CD4-positive, alpha-beta memory T cell (primary cell): ENCODE results near the gene LRRC1. TPM values are rescaled to one million over a fixed set of nuclear protein-coding genes. Genes with fewer than 3 reads are reported as not detected.

Source experiments
- CTCF ChIA-PET: fragments of 350-600 bp; sonication (Branson Sonifier 250); formaldehyde crosslinking; loops from one replicate; lab custom pipeline; 2021; ENCODE audit warnings: inconsistent platforms; ENCODE audit not compliant: partially characterized antibody; lab: Charles Lee
- POLR2A ChIA-PET: fragments of 350-600 bp; sonication (Branson Sonifier 250); formaldehyde crosslinking; loops from one replicate; lab custom pipeline; 2021; ENCODE audit not compliant: partially characterized antibody; lab: Charles Lee
- DNase-seq, 5 donors: peaks; one replicate each; pipeline versions ENCODE4 v3.0.0 to v3.0.0-alpha.2; 2020 to 2022; ENCODE audit warnings: mixed read lengths in 1 of 5
- H3K27ac ChIP-seq: one replicate; pipeline ENCODE4 v1.7.0; 2013; ENCODE audit warnings: low read depth, low read length
- H3K27me3 ChIP-seq: 2 replicates; pipeline ENCODE4 v1.7.0; 2013; ENCODE audit warnings: mild to moderate bottlenecking, low read length, moderate library complexity; ENCODE audit not compliant: insufficient read depth
- H3K36me3 ChIP-seq: 2 replicates; pipeline ENCODE4 v1.7.0; 2013; ENCODE audit warnings: mild to moderate bottlenecking, low read length, moderate library complexity; ENCODE audit not compliant: insufficient read depth
- H3K4me1 ChIP-seq: 2 replicates; pipeline ENCODE4 v1.7.0; 2013; ENCODE audit warnings: mild to moderate bottlenecking, low read length, moderate library complexity; ENCODE audit not compliant: insufficient read depth
- H3K4me3 ChIP-seq, 2 donors: one replicate each; pipeline ENCODE4 v1.7.0; 2013; ENCODE audit warnings: low read length in 2 of 2, mild to moderate bottlenecking in 1 of 2
- H3K9me3 ChIP-seq, 2 donors: one replicate each; pipeline ENCODE4 v1.7.0; 2013; ENCODE audit warnings: low read length in 2 of 2, control low read depth in 1 of 2; ENCODE audit not compliant: control insufficient read depth in 1 of 2
- H3K27ac Mint-ChIP-seq, 7 donors: one replicate each; pipeline ENCODE4 v1.8.0; 2020 to 2021; ENCODE audit warnings: mixed read lengths in 7 of 7, mild to moderate bottlenecking in 6 of 7, inconsistent platforms in 3 of 7, moderate library complexity in 3 of 7
- H3K27me3 Mint-ChIP-seq, 2 donors: one replicate each; pipeline ENCODE4 v1.8.0; 2020 to 2021; ENCODE audit warnings: mixed read lengths in 2 of 2
- H3K36me3 Mint-ChIP-seq, 2 donors: one replicate each; pipeline ENCODE4 v1.8.0; 2020 to 2021; ENCODE audit warnings: mixed read lengths in 2 of 2, inconsistent platforms in 1 of 2, mild to moderate bottlenecking in 1 of 2
- H3K4me1 Mint-ChIP-seq, 4 donors: one replicate each; pipeline ENCODE4 v1.8.0; 2020 to 2021; ENCODE audit warnings: mixed read lengths in 4 of 4, mild to moderate bottlenecking in 1 of 4
- H3K4me3 Mint-ChIP-seq, 8 donors: one replicate each; pipeline ENCODE4 v1.8.0; 2020 to 2021; ENCODE audit warnings: mixed read lengths in 8 of 8, mild to moderate bottlenecking in 7 of 8, moderate library complexity in 6 of 8, inconsistent platforms in 3 of 8
- H3K9me3 Mint-ChIP-seq, 8 donors: one replicate each; pipeline ENCODE4 v1.8.0; 2020 to 2021; ENCODE audit warnings: mixed read lengths in 8 of 8, mild to moderate bottlenecking in 5 of 8, inconsistent platforms in 3 of 8, moderate library complexity in 1 of 8
- intact Hi-C: fragments of 100-400 bp; cut with micrococcal nuclease; formaldehyde crosslinking; loops from one replicate; pipeline ENCODE4 v1.15.1; 2023
- polyA plus RNA-seq, 2 donors: library from polyadenylated mRNA; unstranded; fragments of 300-500 nt; fragmentation: Illumina TruSeq; gene quantifications; one replicate each; pipeline ENCODE4 v1.2.3, GENCODE V29; 2021
- total RNA-seq, 2 experiments: library from RNA; stranded (reverse); gene quantifications; one replicate each; pipeline ENCODE4 v1.2.3, GENCODE V29; 2021

LRRC1 gene
- total and polyA plus RNA-seq, 4 experiments from 2014 or later, result 2.2 to 5.2 (median 3.7) TPM

GRCh38 chr6:53792016-53792415 is 2.8 kb upstream of the LRRC1 start:
- peaks cover 0 to 12% of the 10 kb centered on the region in 2 donors for H3K36me3 Mint-ChIP-seq
- Histone ChIP-seq H3K4me3 (no peak overlapping the region), H3K9me3 (no peaks in the 10 kb centered on the region), H3K36me3 (no peaks in the 10 kb centered on the region), H3K4me1 (peaks cover 21% of the 10 kb centered on the region), H3K27me3 (no peaks in the 10 kb centered on the region), H3K27ac (no peak overlapping the region)
- ChIA-PET CTCF (interaction anchor here (1.4 kb wide), 1 partner anchor 9 kb away, joined by 3 read pairs; no protein-coding TSS in a partner anchor), POLR2A (no interaction called here)
- peaks cover 6 to 10% of the 10 kb centered on the region in 2 donors for H3K27me3 Mint-ChIP-seq
- H3K9me3 Mint-ChIP-seq, result peaks cover 2 to 20% (median 13%) of the 10 kb centered on the region in 8 donors
- no peak for DNase-seq
- H3K4me1 Mint-ChIP-seq, result peaks cover 12 to 31% (median 23%) of the 10 kb centered on the region in 4 donors
- intact Hi-C loops, result loop anchor here (5.0 to 10.0 kb wide), 3 partner anchors 140 to 795 kb away; partner anchors contain the start of gene GSTA4
- no peak overlapping the region for H3K27ac Mint-ChIP-seq
- no peak overlapping the region for H3K4me3 Mint-ChIP-seq

- DNase-seq, result no peak
- peaks cover 0 to 12% of the 10 kb centered on the region in 2 donors for H3K36me3 Mint-ChIP-seq
- H3K27me3 Mint-ChIP-seq, result peaks cover 6 to 10% of the 10 kb centered on the region in 2 donors
- Histone ChIP-seq H3K27ac (no peak overlapping the region), H3K27me3 (no peaks in the 10 kb centered on the region), H3K4me1 (peaks cover 21% of the 10 kb centered on the region), H3K4me3 (no peak overlapping the region), H3K36me3 (no peaks in the 10 kb centered on the region), H3K9me3 (no peaks in the 10 kb centered on the region)
- H3K9me3 Mint-ChIP-seq, result peaks cover 2 to 16% (median 11%) of the 10 kb centered on the region in 8 donors
- H3K27ac Mint-ChIP-seq, result peak overlapping the region in 1 of 7 donors; percentile 75
- H3K4me3 Mint-ChIP-seq, result peak overlapping the region; percentile 94 to 98 (median 97)
- peaks cover 14 to 36% (median 27%) of the 10 kb centered on the region in 4 donors for H3K4me1 Mint-ChIP-seq
- ChIA-PET POLR2A (interaction anchor here (0.9 to 2.7 kb wide), 2 partner anchors 9 to 248 kb away, joined by 3 to 12 read pairs; partner anchors contain the start of gene GCLC), CTCF (interaction anchor here (3.0 kb wide), 1 partner anchor 64 kb away, joined by 14 read pairs; no protein-coding TSS in a partner anchor)
- intact Hi-C loops, result loop anchor here (5.0 to 10.0 kb wide), 3 partner anchors 141 to 796 kb away; partner anchors contain the start of gene GSTA4
Measured at GRCh38 chr6:53792973-53793317, 1.9 kb upstream of the LRRC1 start.

GRCh38 chr6:53793318-53794136 is 1.3 kb upstream of the LRRC1 start:
- intact Hi-C loops, result loop anchor here (1.0 to 10.0 kb wide), 4 partner anchors 141 to 796 kb away; partner anchors contain the start of gene GSTA4
- H3K27me3 Mint-ChIP-seq, result peaks cover 6% of the 10 kb centered on the region in 2 donors
- Histone ChIP-seq H3K9me3 (no peaks in the 10 kb centered on the region), H3K27ac (peak overlapping the region; percentile 41), H3K4me3 (peak overlapping the region; percentile 74 to 77), H3K36me3 (no peaks in the 10 kb centered on the region), H3K27me3 (no peaks in the 10 kb centered on the region), H3K4me1 (peaks cover 21% of the 10 kb centered on the region)
- H3K9me3 Mint-ChIP-seq, result peaks cover 2 to 10% (median 6%) of the 10 kb centered on the region in 8 donors
- peaks cover 0 to 12% of the 10 kb centered on the region in 2 donors for H3K36me3 Mint-ChIP-seq
- peak overlapping the region; percentile 94 to 98 (median 97) for H3K4me3 Mint-ChIP-seq
- ChIA-PET POLR2A (interaction anchor here (0.9 to 2.7 kb wide), 7 partner anchors 10 to 798 kb away, joined by 3 to 15 read pairs (median 6); partner anchors contain the start of genes GCLC and GSTA4), CTCF (interaction anchor here (0.6 to 3.0 kb wide), 3 partner anchors 20 to 71 kb away, joined by 3 to 14 read pairs (median 4); no protein-coding TSS in a partner anchor)
- H3K27ac Mint-ChIP-seq, result peak overlapping the region; percentile 53 to 97 (median 88)
- DNase-seq, result peak in 3 of 5 donors; percentile 4 to 28 (median 26)
- H3K4me1 Mint-ChIP-seq, result peaks cover 14 to 36% (median 27%) of the 10 kb centered on the region in 4 donors

- H3K4me3 Mint-ChIP-seq, result peak overlapping the region; percentile 94 to 98 (median 97)
- Histone ChIP-seq H3K4me3 (peak overlapping the region; percentile 74 to 77), H3K9me3 (no peaks in the 10 kb centered on the region), H3K36me3 (no peaks in the 10 kb centered on the region), H3K27me3 (no peaks in the 10 kb centered on the region), H3K27ac (peak overlapping the region; percentile 41), H3K4me1 (peaks cover 21% of the 10 kb centered on the region)
- H3K9me3 Mint-ChIP-seq, result peaks cover 0 to 5% (median under 1%) of the 10 kb centered on the region in 8 donors
- peaks cover 2 to 6% of the 10 kb centered on the region in 2 donors for H3K27me3 Mint-ChIP-seq
- H3K4me1 Mint-ChIP-seq, result peaks cover 14 to 36% (median 27%) of the 10 kb centered on the region in 4 donors
- peak; percentile 63 to 79 (median 69) for DNase-seq
- POLR2A ChIA-PET, result interaction anchor here (0.9 to 2.7 kb wide), 8 partner anchors 10 to 799 kb away, joined by 3 to 15 read pairs (median 5); partner anchors contain the start of genes GCLC and GSTA4
- CTCF ChIA-PET, result interaction anchor here (0.6 to 3.0 kb wide), 5 partner anchors 19 to 111 kb away, joined by 3 to 14 read pairs (median 4); no protein-coding TSS in a partner anchor
- H3K36me3 Mint-ChIP-seq, result peaks cover 0 to 10% of the 10 kb centered on the region in 2 donors
- intact Hi-C loops, result loop anchor here (1.0 to 10.0 kb wide), 4 partner anchors 142 to 797 kb away; partner anchors contain the start of gene GSTA4
- H3K27ac Mint-ChIP-seq, result peak overlapping the region; percentile 54 to 97 (median 87)
Measured at GRCh38 chr6:53794137-53794719, 577 bp upstream of the LRRC1 start.

- Histone ChIP-seq H3K4me1 (peaks cover 21% of the 10 kb centered on the region), H3K36me3 (no peaks in the 10 kb centered on the region), H3K9me3 (no peaks in the 10 kb centered on the region), H3K4me3 (peak overlapping the region; percentile 74 to 77), H3K27ac (peak overlapping the region; percentile 41), H3K27me3 (no peaks in the 10 kb centered on the region)
- peak overlapping the region; percentile 90 to 98 (median 97) for H3K4me3 Mint-ChIP-seq
- H3K4me1 Mint-ChIP-seq, result peaks cover 14 to 36% (median 29%) of the 10 kb centered on the region in 4 donors
- peak overlapping the region; percentile 43 to 91 (median 85) for H3K27ac Mint-ChIP-seq
- CTCF ChIA-PET, result interaction anchor here (1.0 to 3.0 kb wide), 3 partner anchors 60 to 110 kb away, joined by 3 to 14 read pairs (median 4); no protein-coding TSS in a partner anchor
- POLR2A ChIA-PET, result interaction anchor here (0.6 to 2.7 kb wide), 9 partner anchors 11 to 800 kb away, joined by 3 to 15 read pairs (median 4); partner anchors contain the start of genes GCLC and GSTA4
- no peak for DNase-seq
- H3K9me3 Mint-ChIP-seq, result peaks cover 0 to 2% (median 0%) of the 10 kb centered on the region in 8 donors
- intact Hi-C loops, result loop anchor here (10.0 kb wide), 1 partner anchor 461 kb away; no protein-coding TSS in a partner anchor
- peaks cover 0 to 10% of the 10 kb centered on the region in 2 donors for H3K36me3 Mint-ChIP-seq
- H3K27me3 Mint-ChIP-seq, result peaks cover 2 to 6% of the 10 kb centered on the region in 2 donors
Measured at GRCh38 chr6:53795340-53795701, 516 bp downstream of the LRRC1 start.

- Histone ChIP-seq H3K9me3 (no peaks in the 10 kb centered on the region), H3K4me1 (peaks cover 21% of the 10 kb centered on the region), H3K4me3 (peak overlapping the region; percentile 74 to 77), H3K27me3 (no peaks in the 10 kb centered on the region), H3K36me3 (no peaks in the 10 kb centered on the region), H3K27ac (peak overlapping the region; percentile 41)
- H3K27ac Mint-ChIP-seq, result peak overlapping the region; percentile 43 to 91 (median 85)
- CTCF ChIA-PET, result interaction anchor here (1.6 to 3.0 kb wide), 2 partner anchors 13 to 67 kb away, joined by 3 to 14 read pairs; no protein-coding TSS in a partner anchor
- POLR2A ChIA-PET, result interaction anchor here (1.0 to 2.7 kb wide), 4 partner anchors 11 to 800 kb away, joined by 3 to 12 read pairs (median 4); partner anchors contain the start of genes GCLC and GSTA4
- DNase-seq, result peak in 4 of 5 donors; percentile 5 to 18 (median 10)
- intact Hi-C loops, result loop anchor here (10.0 kb wide), 1 partner anchor 461 kb away; no protein-coding TSS in a partner anchor
- peaks cover 2 to 3% of the 10 kb centered on the region in 2 donors for H3K27me3 Mint-ChIP-seq
- peaks cover 0 to 10% of the 10 kb centered on the region in 2 donors for H3K36me3 Mint-ChIP-seq
- peaks cover 14 to 36% (median 29%) of the 10 kb centered on the region in 4 donors for H3K4me1 Mint-ChIP-seq
- H3K9me3 Mint-ChIP-seq, result no peaks in the 10 kb centered on the region
- H3K4me3 Mint-ChIP-seq, result peak overlapping the region; percentile 90 to 98 (median 97)
Measured at GRCh38 chr6:53795702-53796450, 1.1 kb downstream of the LRRC1 start.
